Esophagus squamous epithelium (tissue), 5 donors: ENCODE results near the gene TRMU. TPM values are rescaled to one million over a fixed set of nuclear protein-coding genes. Genes with fewer than 3 reads are reported as not detected.

Source experiments
- DNase-seq: peaks from one replicate; lab custom pipeline; 2025; lab: John Stamatoyannopoulos, UW
- H3K27ac ChIP-seq, 4 donors: fragments of 200-600 bp; sonication (generic); one replicate each; pipeline ENCODE4 v1.5.1; 2016 to 2019; ENCODE audit warnings: mild to moderate bottlenecking in 1 of 4
- H3K27me3 ChIP-seq, 4 donors: fragments of 200-600 bp; sonication (generic); 1 replicate in 3 of 4; 2 replicates in 1 of 4; pipeline versions ENCODE4 v1.5.1 to v1.6.0; 2017 to 2021; ENCODE audit warnings: antibody characterized with exemption in 1 of 4
- H3K36me3 ChIP-seq, 3 donors: fragments of 200-600 bp; sonication (generic); one replicate each; pipeline ENCODE4 v1.5.1; 2016 to 2019
- H3K4me1 ChIP-seq, 3 donors: fragments of 200-600 bp; sonication (generic); one replicate each; pipeline ENCODE4 v1.5.1; 2017 to 2019
- H3K4me3 ChIP-seq, 4 donors: fragments of 200-600 bp; sonication (generic); 1 replicate in 3 of 4; 2 replicates in 1 of 4; pipeline ENCODE4 v1.5.1; 2016 to 2019; ENCODE audit warnings: mild to moderate bottlenecking in 2 of 4, moderate library complexity in 1 of 4
- H3K9me3 ChIP-seq, 3 donors: fragments of 200-600 bp; sonication (generic); one replicate each; pipeline ENCODE4 v1.5.1; 2016 to 2019
- CTCF ChIP-seq, 6 experiments: fragments of 450-650 bp in 4 of 6; fragments of 200-600 bp in 2 of 6; sonication (generic) in 2 of 6; IDR thresholded peaks; one replicate each; pipeline ENCODE4 v1.5.1; 2016 to 2019; ENCODE audit warnings: antibody characterized with exemption in 6 of 6, mild to moderate bottlenecking in 4 of 6, moderate library complexity in 4 of 6
- POLR2A ChIP-seq, 4 donors: fragments of 450-650 bp; IDR thresholded peaks; one replicate each; pipeline ENCODE4 v1.6.1; 2017; ENCODE audit warnings: antibody characterized with exemption in 4 of 4, mild to moderate bottlenecking in 4 of 4, moderate library complexity in 3 of 4
- WGBS, 2 donors: methylation state at CpG; one replicate each; pipeline ENCODE4 v1.1.5; 2018; 5-methylcytosine and 5-hydroxymethylcytosine counted together
- intact Hi-C: fragments of 100-400 bp; cut with DNase I; formaldehyde crosslinking; loops from one replicate; pipeline ENCODE4 v1.15.0; 2022
- total RNA-seq, 4 donors: library from RNA; depleted of rRNA; stranded (reverse); fragments of >200 nt; gene quantifications; one replicate each; pipeline ENCODE4 v1.1.0, GENCODE V29; 2016
- donor health status: DM: yes; HTN: yes; CAD: no.

TRMU gene
- total RNA-seq, 4 donors from 2014 or later = 17.7 to 43.1 (median 32.5) TPM

GRCh38 chr22:46390105-46390651 lies 54.7 kb downstream of the TRMU start:
- intact Hi-C loops = no loop called here
- 37 to 65% methylated on average over 5 to 8 of the region's 20 CpGs for WGBS, 2 donors
- no peaks in the 10 kb centered on the region for H3K9me3 ChIP-seq
- peaks cover 0 to 52% (median 0%) of the 10 kb centered on the region in 3 donors for H3K36me3 ChIP-seq
- H3K4me3 ChIP-seq = no peak overlapping the region
- DNase-seq = no peak
- peaks cover 0 to 28% (median 10%) of the 10 kb centered on the region in 3 donors for H3K4me1 ChIP-seq
- TF ChIP-seq CTCF (IDR thresholded peaks at IDR 0.05) (no peak), POLR2A (IDR thresholded peaks at IDR 0.05) (no peak)
- H3K27ac ChIP-seq = peak overlapping the region; percentile 42 to 72 (median 54)
- no peaks in the 10 kb centered on the region for H3K27me3 ChIP-seq

- Histone ChIP-seq H3K9me3 (no peaks in the 10 kb centered on the region), H3K4me1 (peaks cover 0 to 28% (median 10%) of the 10 kb centered on the region in 3 donors), H3K4me3 (no peak overlapping the region), H3K36me3 (peaks cover 0 to 57% (median 0%) of the 10 kb centered on the region in 3 donors), H3K27ac (peak overlapping the region; percentile 42 to 72 (median 54)), H3K27me3 (no peaks in the 10 kb centered on the region)
- DNase-seq = no peak
- 34 to 67% methylated on average over 3 to 25 of the region's 32 CpGs for WGBS, 2 donors
- intact Hi-C loops = no loop called here
- TF ChIP-seq POLR2A (IDR thresholded peaks at IDR 0.05) (no peak), CTCF (IDR thresholded peaks at IDR 0.05) (peak in 5 of 6 experiments; percentile 17 to 81 (median 46))
Measured at GRCh38 chr22:46390652-46391301, 55.3 kb downstream of the TRMU start.

GRCh38 chr22:46391486-46392136 lies 56.1 kb downstream of the TRMU start:
- TF ChIP-seq CTCF (IDR thresholded peaks at IDR 0.05) = no peak
- TF ChIP-seq POLR2A (IDR thresholded peaks at IDR 0.05) = no peak
- Histone ChIP-seq H3K4me3 (no peak overlapping the region), H3K4me1 (peaks cover 0 to 28% (median 10%) of the 10 kb centered on the region in 3 donors), H3K9me3 (no peaks in the 10 kb centered on the region), H3K36me3 (peaks cover 0 to 57% (median 0%) of the 10 kb centered on the region in 3 donors), H3K27me3 (no peaks in the 10 kb centered on the region), H3K27ac (peak overlapping the region in 3 of 4 donors; percentile 48 to 72 (median 60))
- WGBS, 2 donors = 81% methylated on average over 8 to 25 of the region's 36 CpGs
- DNase-seq = no peak
- intact Hi-C loops = no loop called here

- peaks cover 0 to 28% (median 10%) of the 10 kb centered on the region in 3 donors for H3K4me1 ChIP-seq
- no peak for DNase-seq
- peaks cover 0 to 64% (median 0%) of the 10 kb centered on the region in 3 donors for H3K36me3 ChIP-seq
- no peak for TF ChIP-seq CTCF (IDR thresholded peaks at IDR 0.05)
- no peak for TF ChIP-seq POLR2A (IDR thresholded peaks at IDR 0.05)
- WGBS, 2 donors = 43 to 55% methylated on average over 4 to 16 of the region's 16 CpGs
- peak overlapping the region in 1 of 4 donors; percentile 72 for H3K27ac ChIP-seq
- no peak overlapping the region for H3K4me3 ChIP-seq
- no peaks in the 10 kb centered on the region for H3K9me3 ChIP-seq
- intact Hi-C loops = no loop called here
- H3K27me3 ChIP-seq = no peaks in the 10 kb centered on the region
Measured at GRCh38 chr22:46392137-46392844, 56.8 kb downstream of the TRMU start.
